Activated T-cell treated with anti-CD3 and anti-CD28 coated beads, Interleukin-2, amount 50 U/mL, for 72 hours (primary cell): ENCODE results near the gene POMT2. TPM values are rescaled to one million over a fixed set of nuclear protein-coding genes. Genes with fewer than 3 reads are reported as not detected.

ENCODE experiments used
- ATAC-seq, 2 donors: fragments of 150-1000 bp; cut with Tn5 transposase; replicated peaks in 1 of 2; 2 replicates each; pipeline ENCODE4 v1.10.0; 2021; ENCODE audit warnings: moderate library complexity in 2 of 2, mild to moderate bottlenecking in 1 of 2
- DNase-seq, 2 donors: peaks; one replicate each; pipeline ENCODE4 v3.0.0; 2021 to 2022; ENCODE audit warnings: mixed read lengths in 1 of 2
- H3K27ac Mint-ChIP-seq: one replicate; pipeline ENCODE4 v1.8.0; 2022; ENCODE audit warnings: mild to moderate bottlenecking, moderate library complexity, mixed read lengths
- H3K27me3 Mint-ChIP-seq: one replicate; pipeline ENCODE4 v1.8.0; 2022; ENCODE audit warnings: low read depth, mixed read lengths
- H3K36me3 Mint-ChIP-seq, 2 donors: one replicate each; pipeline ENCODE4 v1.8.0; 2022; ENCODE audit warnings: mixed read lengths in 2 of 2, mild to moderate bottlenecking in 1 of 2; ENCODE audit not compliant: insufficient read depth in 2 of 2
- H3K4me1 Mint-ChIP-seq: one replicate; pipeline ENCODE4 v1.8.0; 2022; ENCODE audit warnings: low read depth, mixed read lengths
- H3K4me3 Mint-ChIP-seq, 2 donors: one replicate each; pipeline ENCODE4 v1.8.0; 2022; ENCODE audit warnings: mild to moderate bottlenecking in 2 of 2, mixed read lengths in 2 of 2, moderate library complexity in 2 of 2
- H3K9me3 Mint-ChIP-seq, 2 donors: one replicate each; pipeline ENCODE4 v1.8.0; 2022; ENCODE audit warnings: mixed read lengths in 2 of 2
- total RNA-seq, 2 donors: library from RNA; stranded (reverse); gene quantifications; one replicate each; pipeline ENCODE4 v1.2.3, GENCODE V29; 2022

Gene POMT2
- total RNA-seq = 10 to 100 TPM; 14.7 to 18.1 TPM

- DNase-seq (peak; percentile 93 to 96), ATAC-seq (peak; percentile 71 to 72)
- Mint-ChIP-seq H3K4me3 (peak within 1 kb of the TSS; percentile 87 to 94), H3K36me3 (no peaks in the 10 kb centered on the region), H3K27ac (peak within 1 kb of the TSS; percentile 95), H3K4me1 (peaks cover 22% of the 10 kb centered on the region), H3K9me3 (no peaks in the 10 kb centered on the region), H3K27me3 (no peaks in the 10 kb centered on the region)
Measured at GRCh38 chr14:77320238-77320935, at the start of gene POMT2. POMT2 (minus strand) TSS chr14:77320883; CDS start chr14:77320681, 202 bp downstream.

- ATAC-seq (no peak), DNase-seq (no peak)
- Mint-ChIP-seq H3K36me3 (peaks cover 1 to 6% of the 10 kb centered on the region in 2 donors), H3K4me3 (no peak overlapping the region), H3K4me1 (peaks cover 44% of the 10 kb centered on the region), H3K27me3 (no peaks in the 10 kb centered on the region), H3K27ac (peak overlapping the region; percentile 72), H3K9me3 (no peaks in the 10 kb centered on the region)
Measured at GRCh38 chr14:77369285-77369684, 48.6 kb upstream of the POMT2 start.

- H3K9me3 Mint-ChIP-seq = no peaks in the 10 kb centered on the region
- ATAC-seq (no peak), DNase-seq (no peak)
- peaks cover 12% of the 10 kb centered on the region for H3K4me1 Mint-ChIP-seq
- no peaks in the 10 kb centered on the region for H3K27me3 Mint-ChIP-seq
- no peak overlapping the region for H3K4me3 Mint-ChIP-seq
- H3K27ac Mint-ChIP-seq = no peak overlapping the region
- H3K36me3 Mint-ChIP-seq = no peaks in the 10 kb centered on the region
Measured at GRCh38 chr14:77364146-77364545, 43.5 kb upstream of the POMT2 start.

GRCh38 chr14:77359626-77360025 lies 38.9 kb upstream of the POMT2 start:
- Mint-ChIP-seq H3K9me3 (no peaks in the 10 kb centered on the region), H3K27ac (no peak overlapping the region), H3K4me3 (no peak overlapping the region), H3K36me3 (no peaks in the 10 kb centered on the region), H3K27me3 (no peaks in the 10 kb centered on the region), H3K4me1 (peaks cover 11% of the 10 kb centered on the region)
- ATAC-seq (no peak), DNase-seq (no peak)

DNA sequence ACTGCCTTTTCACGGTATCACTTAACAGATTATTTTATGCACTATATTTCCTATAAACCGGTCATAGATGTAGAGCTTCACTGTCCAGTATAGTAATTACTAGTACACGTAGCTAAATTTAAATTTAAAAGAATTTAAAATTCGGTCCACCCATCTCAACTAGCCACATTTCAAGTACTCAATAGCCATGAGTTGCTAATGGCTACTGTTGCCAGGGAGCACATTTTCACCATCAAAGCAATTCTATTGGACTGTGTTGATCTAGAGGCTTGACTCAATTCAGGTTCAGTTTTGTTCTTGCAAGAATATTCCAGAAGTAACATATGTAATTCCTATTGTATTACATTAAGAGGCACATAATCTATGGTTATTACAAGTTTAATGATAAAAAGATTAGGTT lies 36.2 kb upstream of the POMT2 start:
- Mint-ChIP-seq H3K27ac (no peak overlapping the region), H3K4me1 (peaks cover 11% of the 10 kb centered on the region), H3K27me3 (no peaks in the 10 kb centered on the region), H3K4me3 (no peak overlapping the region), H3K36me3 (no peaks in the 10 kb centered on the region), H3K9me3 (no peaks in the 10 kb centered on the region)
- DNase-seq (no peak), ATAC-seq (no peak)

- Mint-ChIP-seq H3K36me3 (peaks cover 0 to 1% of the 10 kb centered on the region in 2 donors), H3K9me3 (no peaks in the 10 kb centered on the region), H3K4me3 (no peak overlapping the region), H3K4me1 (peaks cover 5% of the 10 kb centered on the region), H3K27me3 (no peaks in the 10 kb centered on the region), H3K27ac (no peak overlapping the region)
- no peak for DNase-seq
- no peak for ATAC-seq
Measured at GRCh38 chr14:77355811-77356210, 35.1 kb upstream of the POMT2 start.

DNA sequence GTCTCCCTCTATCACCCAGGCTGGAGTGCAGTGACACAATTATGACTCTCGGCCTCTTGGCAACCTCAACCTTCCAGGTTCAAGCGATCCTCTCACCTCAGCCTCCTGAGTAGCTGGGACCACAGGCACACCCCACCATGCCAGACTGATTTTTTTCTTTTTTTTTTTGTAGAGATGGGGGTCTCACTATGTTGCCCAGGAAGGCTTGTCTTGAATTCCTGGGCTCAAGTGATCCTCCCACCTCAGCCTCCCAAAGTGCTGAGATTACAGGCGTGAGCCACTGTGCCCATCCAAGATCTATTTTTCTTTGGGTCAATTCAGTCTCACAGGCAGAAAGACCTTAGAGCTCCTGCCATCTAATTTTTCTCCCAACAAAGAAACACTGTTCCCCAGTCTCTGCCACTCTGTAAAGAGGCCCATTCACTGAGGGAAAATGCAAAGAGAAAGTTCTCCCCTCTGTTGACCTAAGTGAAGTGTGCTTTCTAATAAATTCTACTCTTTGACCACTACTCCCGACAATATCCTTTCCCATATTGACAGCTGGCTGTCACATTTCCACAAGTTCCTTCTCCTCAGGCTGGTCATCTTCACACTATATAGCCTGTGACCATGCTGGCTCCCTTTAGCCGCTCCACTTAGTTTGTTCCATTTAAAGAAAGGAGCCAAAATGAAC lies 32.9 kb upstream of the POMT2 start:
- H3K9me3 Mint-ChIP-seq = no peaks in the 10 kb centered on the region
- ATAC-seq (no peak), DNase-seq (no peak)
- no peaks in the 10 kb centered on the region for H3K27me3 Mint-ChIP-seq
- no peak overlapping the region for H3K4me3 Mint-ChIP-seq
- H3K27ac Mint-ChIP-seq = no peak overlapping the region
- peaks cover 5% of the 10 kb centered on the region for H3K4me1 Mint-ChIP-seq
- H3K36me3 Mint-ChIP-seq = peaks cover 2 to 5% of the 10 kb centered on the region in 2 donors

- no peaks in the 10 kb centered on the region for H3K27me3 Mint-ChIP-seq
- DNase-seq (no peak), ATAC-seq (no peak)
- H3K27ac Mint-ChIP-seq = no peak overlapping the region
- no peak overlapping the region for H3K4me3 Mint-ChIP-seq
- no peaks in the 10 kb centered on the region for H3K9me3 Mint-ChIP-seq
- H3K4me1 Mint-ChIP-seq = no peaks in the 10 kb centered on the region
- peaks cover 2 to 8% of the 10 kb centered on the region in 2 donors for H3K36me3 Mint-ChIP-seq
Measured at GRCh38 chr14:77347751-77348150, 27.1 kb upstream of the POMT2 start.

- no peak overlapping the region for H3K27ac Mint-ChIP-seq
- peaks cover 2 to 8% of the 10 kb centered on the region in 2 donors for H3K36me3 Mint-ChIP-seq
- no peak for ATAC-seq
- no peak for DNase-seq
- H3K9me3 Mint-ChIP-seq = no peaks in the 10 kb centered on the region
- H3K27me3 Mint-ChIP-seq = no peaks in the 10 kb centered on the region
- H3K4me1 Mint-ChIP-seq = no peaks in the 10 kb centered on the region
- H3K4me3 Mint-ChIP-seq = no peak overlapping the region
Measured at GRCh38 chr14:77346495-77346894, 25.8 kb upstream of the POMT2 start.

DNA sequence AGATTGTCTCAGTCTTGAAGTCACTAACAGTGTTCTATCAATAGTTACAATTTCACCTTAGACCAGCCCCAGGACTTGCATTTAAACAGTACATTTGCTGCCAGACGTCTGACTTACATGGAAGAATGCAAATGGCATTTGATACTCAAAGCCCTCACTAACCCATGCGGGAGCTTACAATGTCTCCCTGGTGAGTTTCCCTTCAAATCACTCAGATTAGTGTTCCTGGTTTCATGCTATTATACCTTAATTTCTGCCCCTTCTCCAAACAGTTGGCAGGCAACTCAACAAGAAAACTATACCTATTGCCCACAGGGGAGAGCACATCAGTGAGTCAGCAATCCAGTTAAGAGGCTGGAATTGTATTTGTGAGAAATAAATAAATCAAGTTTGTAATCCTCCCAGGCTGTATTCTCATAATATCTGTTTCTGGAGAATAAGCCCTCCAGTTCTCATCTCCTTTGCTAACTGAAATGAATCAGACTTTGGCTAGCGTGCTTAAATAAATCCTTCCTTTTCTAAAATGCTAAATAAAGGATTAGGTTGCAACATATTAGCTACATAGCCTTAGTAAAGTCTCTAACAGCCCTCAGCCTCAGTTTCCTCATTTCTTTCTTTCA lies 23.8 kb upstream of the POMT2 start:
- peaks cover 0 to 4% of the 10 kb centered on the region in 2 donors for H3K36me3 Mint-ChIP-seq

GRCh38 chr14:77343662-77344061 lies 23.0 kb upstream of the POMT2 start:
- Mint-ChIP-seq H3K36me3 (peaks cover 0 to 2% of the 10 kb centered on the region in 2 donors), H3K9me3 (no peaks in the 10 kb centered on the region), H3K4me3 (no peak overlapping the region), H3K27me3 (no peaks in the 10 kb centered on the region), H3K4me1 (no peaks in the 10 kb centered on the region), H3K27ac (no peak overlapping the region)
- no peak for DNase-seq
- no peak for ATAC-seq

More for the DNA sequence above, 23.8 kb upstream of the POMT2 start:
- DNase-seq = no peak
- Mint-ChIP-seq H3K4me1 (no peaks in the 10 kb centered on the region), H3K27ac (no peak overlapping the region), H3K9me3 (no peaks in the 10 kb centered on the region), H3K27me3 (no peaks in the 10 kb centered on the region), H3K4me3 (no peak overlapping the region)
- ATAC-seq = no peak

GRCh38 chr14:77342726-77343397 lies 22.2 kb upstream of the POMT2 start:
- no peaks in the 10 kb centered on the region for H3K27me3 Mint-ChIP-seq
- no peak overlapping the region for H3K27ac Mint-ChIP-seq
- H3K4me1 Mint-ChIP-seq = no peaks in the 10 kb centered on the region
- no peak overlapping the region for H3K4me3 Mint-ChIP-seq
- ATAC-seq (no peak), DNase-seq (no peak)
- H3K36me3 Mint-ChIP-seq = peaks cover 0 to 2% of the 10 kb centered on the region in 2 donors
- H3K9me3 Mint-ChIP-seq = no peaks in the 10 kb centered on the region

GRCh38 chr14:77340389-77340788 lies 19.7 kb upstream of the POMT2 start:
- DNase-seq (no peak), ATAC-seq (no peak)
- H3K27me3 Mint-ChIP-seq = no peaks in the 10 kb centered on the region
- H3K4me1 Mint-ChIP-seq = no peaks in the 10 kb centered on the region
- no peak overlapping the region for H3K4me3 Mint-ChIP-seq
- no peak overlapping the region for H3K27ac Mint-ChIP-seq
- peaks cover 0 to 5% of the 10 kb centered on the region in 2 donors for H3K36me3 Mint-ChIP-seq
- no peaks in the 10 kb centered on the region for H3K9me3 Mint-ChIP-seq
